Nucleus accumbens (tissue), 56 donors: ENCODE data around the gene SLC35E3.

Source experiments
- DNase-seq, 56 donors: peaks; one replicate each; lab custom pipeline; 2025; lab: John Stamatoyannopoulos, UW

Gene SLC35E3

GRCh38 chr12:68768431-68768939 is 22.5 kb downstream of the SLC35E3 start:
- DNase-seq = no peak

DNA sequence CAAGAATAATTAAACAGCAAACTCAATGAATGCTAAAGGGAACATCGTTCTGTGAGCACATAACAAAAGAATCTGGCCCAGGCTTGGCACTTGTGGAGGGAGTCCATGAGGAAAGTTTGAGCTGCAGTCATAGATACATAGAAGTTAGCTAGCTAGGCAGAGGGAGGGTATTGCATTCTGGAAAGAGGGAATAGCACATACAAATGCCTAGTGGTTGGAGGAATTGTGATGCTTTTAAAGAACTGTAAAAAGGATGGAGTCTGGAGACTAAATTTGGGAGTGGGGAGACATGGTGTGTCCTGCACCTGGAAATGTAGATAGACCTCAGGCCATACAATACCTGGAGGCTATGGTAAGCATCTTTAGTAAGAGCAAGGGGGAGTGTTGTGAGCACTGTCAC is 24.0 kb downstream of the SLC35E3 start:
- DNase-seq = no peak

DNA sequence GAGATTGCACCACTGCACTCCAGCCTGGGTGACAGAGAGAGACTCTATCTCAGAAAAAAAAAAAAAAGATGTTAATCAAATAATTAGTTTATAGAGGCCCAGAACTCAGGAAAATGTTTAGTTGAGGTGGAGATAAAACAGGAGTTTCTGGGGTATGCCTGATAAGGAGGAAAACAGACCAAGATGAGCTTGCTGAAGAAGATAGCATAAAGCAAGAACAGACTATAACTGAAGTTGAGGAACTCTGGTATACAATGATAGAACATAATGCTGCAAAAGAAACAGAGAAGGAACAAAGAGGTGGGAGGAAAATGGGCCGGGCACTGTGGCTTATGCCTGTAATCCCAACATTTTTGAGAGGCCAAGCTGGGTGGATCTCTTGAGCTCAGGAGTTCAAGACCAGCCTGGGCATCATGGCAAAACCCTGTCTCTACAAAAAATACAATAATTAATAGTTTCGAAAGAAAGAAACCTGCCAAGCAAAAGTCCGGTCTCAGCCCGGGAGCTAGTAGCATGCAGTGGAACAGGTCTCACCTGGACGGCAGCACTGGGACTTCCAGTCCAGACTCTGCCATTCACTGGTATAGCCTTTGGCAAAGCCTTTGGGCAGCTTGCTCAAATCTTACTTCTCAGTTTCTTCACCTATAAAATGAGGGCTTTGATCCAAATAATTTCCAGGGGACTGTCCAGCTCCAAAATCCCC is 25.4 kb downstream of the SLC35E3 start:
- DNase-seq = no peak

- DNase-seq = no peak
Measured at GRCh38 chr12:68772714-68773113, 26.7 kb downstream of the SLC35E3 start.

- DNase-seq = no peak
Measured at GRCh38 chr12:68773582-68773981, 27.6 kb downstream of the SLC35E3 start.

- DNase-seq = no peak
Measured at GRCh38 chr12:68775121-68775630, 29.2 kb downstream of the SLC35E3 start.

DNA sequence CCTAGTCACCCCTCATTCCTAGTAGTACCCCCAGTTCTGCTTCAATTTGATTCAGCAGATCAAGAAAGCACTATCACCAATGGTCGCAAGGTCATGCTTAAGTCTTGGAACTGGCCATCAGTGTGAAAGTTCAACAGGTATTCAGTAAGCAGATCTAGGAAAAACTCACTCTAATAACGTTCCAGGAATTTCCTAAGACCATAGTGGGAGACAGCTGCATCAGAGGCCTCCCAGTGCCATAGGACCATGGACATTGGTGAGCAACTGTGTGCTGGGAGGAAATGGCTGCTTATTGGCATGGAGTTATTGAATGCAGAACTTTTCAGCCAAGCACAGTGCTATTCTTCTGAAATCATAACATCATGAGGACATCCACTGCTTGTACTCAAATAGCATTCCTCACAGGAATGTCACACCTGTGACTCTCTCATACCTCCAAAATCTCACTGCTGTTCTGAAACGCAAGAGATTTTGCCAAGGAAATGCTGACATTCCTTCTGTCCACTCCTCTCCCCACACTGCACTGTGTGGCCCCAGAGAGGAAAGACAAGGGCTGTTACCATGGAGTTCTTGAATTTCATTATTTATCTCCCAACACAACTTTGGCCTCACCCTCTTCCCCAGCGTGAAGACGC is 31.1 kb downstream of the SLC35E3 start:
- no peak for DNase-seq

GRCh38 chr12:68779280-68779679 is 33.3 kb downstream of the SLC35E3 start:
- no peak for DNase-seq

- DNase-seq = peak in 1 of 56 donors; percentile 6
Measured at GRCh38 chr12:68780731-68781130, 34.8 kb downstream of the SLC35E3 start.

DNA sequence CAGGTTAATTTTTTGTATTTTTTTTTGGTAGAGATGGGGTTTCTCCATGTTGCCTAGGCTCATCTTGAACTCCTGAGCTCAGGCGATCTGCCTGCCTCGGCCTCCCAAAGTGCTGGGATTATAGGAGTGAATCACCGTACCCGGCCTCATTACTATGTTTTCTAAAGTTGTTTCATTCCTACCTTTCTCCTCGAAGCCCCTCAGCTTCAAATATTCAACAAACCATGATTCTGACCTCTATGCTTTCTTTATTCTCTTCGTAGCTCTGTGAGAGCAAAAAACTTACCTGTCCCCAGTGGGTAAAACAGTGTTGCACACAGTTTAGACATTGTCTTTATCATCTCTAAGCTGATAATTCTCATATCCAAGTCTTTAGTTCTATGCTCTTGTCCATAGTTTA is 35.8 kb downstream of the SLC35E3 start:
- DNase-seq = no peak

DNA sequence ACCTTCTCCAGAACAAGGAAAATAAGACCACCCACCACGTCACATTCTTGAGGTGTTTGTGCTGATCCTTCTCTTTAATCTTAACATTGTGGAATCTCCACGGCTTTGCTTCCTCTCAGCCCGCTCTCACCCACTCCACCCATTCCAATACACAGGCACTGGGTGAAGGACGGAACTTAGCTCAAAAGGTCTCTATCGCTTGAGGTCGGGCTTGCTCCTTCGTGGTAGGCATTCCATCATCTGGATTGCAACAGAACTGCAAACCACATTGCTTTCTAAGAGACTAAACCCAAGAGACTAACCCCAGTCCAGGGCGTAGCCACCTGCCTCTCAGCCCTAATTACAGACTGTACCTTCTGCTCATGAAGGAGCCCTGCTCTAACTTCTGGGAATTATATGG is 38.0 kb downstream of the SLC35E3 start:
- DNase-seq = no peak

DNA sequence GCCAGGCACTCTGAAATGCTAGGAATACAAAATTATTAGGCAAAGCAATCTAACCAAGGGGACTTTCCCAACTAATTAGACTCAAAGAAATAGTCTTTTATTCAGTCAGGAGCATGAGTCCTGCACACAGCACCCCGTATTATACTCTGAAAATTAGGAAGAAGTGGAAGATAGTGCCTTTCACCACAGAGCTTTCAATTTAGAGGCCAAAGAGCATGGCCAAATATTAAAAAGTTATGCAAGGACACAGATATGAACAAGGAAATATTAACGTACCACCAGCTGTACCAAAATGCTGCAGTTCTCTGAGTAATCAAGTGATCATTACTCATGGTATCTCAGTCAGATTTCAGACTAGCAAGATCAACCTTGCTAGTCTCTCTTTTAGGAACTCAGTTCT is 39.4 kb downstream of the SLC35E3 start:
- no peak for DNase-seq

DNA sequence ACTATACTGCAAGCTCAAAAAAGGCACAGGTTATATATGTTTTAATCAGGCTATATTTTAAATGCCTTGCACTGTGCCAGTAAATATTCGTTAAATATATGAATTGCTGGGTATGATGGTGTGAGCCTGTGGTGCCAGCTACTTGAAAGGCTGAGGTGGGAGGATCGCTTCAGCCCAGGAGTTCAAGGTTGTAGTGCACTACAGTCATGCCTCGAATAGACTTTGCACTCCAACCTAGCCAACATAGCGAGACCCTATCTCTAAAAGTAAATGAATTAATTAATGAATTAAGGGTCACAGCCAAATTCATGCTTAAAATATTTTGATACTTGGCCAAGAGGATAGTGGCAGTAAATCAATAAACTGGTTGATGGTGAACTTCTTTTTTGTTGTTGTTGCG is 39.8 kb downstream of the SLC35E3 start:
- no peak for DNase-seq

GRCh38 chr12:68786929-68787328 is 41.0 kb downstream of the SLC35E3 start:
- no peak for DNase-seq

GRCh38 chr12:68788554-68789143 is 42.7 kb downstream of the SLC35E3 start:
- DNase-seq = no peak

DNA sequence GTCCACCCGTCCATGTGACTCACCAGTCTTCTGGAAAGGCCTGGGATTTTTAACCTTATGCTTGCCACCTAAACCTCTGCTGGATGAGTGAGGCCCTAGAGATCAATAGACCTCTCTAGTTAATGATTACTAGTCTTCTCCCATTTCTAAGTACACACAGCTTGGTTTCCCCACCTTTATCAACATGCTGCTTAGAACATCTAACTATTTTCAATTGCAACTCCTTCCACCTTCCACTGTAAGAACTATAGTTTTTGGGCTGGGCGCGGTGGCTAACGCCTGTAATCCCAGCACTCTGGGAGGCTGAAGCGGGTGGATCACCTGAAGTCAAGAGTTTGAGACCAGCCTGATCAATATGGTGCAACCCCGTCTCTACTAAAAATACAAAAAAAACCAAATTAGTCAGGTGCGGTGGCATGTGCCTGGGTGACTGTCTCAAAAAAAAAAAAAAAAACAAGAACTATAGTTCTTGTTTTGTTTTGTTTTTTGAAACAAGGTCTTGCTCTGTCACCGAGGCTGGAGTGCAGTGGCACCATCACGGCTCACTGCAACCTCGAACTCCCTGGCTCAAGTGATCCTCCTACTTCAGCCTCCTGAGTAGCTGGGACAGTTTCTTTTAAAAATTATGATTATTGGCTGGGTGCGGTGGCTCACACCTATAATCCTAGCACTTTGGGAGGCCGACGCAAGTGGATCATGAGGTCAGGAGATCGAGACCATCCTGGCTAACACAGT is 43.3 kb downstream of the SLC35E3 start:
- DNase-seq = no peak

GRCh38 chr12:68790081-68790951 is 44.3 kb downstream of the SLC35E3 start:
- DNase-seq = no peak

- no peak for DNase-seq
Measured at GRCh38 chr12:68790952-68791234, 44.9 kb downstream of the SLC35E3 start.

DNA sequence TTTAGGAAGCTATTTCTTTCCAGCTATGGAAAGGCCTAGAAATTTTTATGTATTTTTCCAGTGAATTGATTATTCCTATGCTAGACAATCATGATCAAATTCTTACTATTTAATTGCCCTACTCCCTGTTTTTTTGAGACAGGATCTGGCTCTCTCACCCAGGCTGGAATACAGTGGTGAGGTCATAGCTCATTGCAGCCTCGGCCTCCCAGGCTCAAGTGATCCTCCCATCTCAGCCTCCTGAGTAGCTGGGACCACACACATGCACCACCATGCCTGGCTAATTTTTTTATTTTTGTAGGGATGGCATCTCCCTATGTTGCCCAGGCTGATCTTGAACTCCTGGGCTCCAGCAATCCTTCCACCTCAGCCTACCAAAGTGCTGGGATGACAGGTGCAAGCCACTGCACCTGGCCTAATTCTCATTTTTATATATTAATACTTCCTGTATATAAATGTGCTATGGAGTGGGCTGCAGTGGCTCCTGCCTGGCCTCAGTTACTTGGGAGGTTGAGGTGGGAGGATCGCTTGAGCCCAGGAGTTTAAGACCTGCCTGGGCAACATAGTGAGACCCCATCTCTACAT is 46.0 kb downstream of the SLC35E3 start:
- no peak for DNase-seq

DNA sequence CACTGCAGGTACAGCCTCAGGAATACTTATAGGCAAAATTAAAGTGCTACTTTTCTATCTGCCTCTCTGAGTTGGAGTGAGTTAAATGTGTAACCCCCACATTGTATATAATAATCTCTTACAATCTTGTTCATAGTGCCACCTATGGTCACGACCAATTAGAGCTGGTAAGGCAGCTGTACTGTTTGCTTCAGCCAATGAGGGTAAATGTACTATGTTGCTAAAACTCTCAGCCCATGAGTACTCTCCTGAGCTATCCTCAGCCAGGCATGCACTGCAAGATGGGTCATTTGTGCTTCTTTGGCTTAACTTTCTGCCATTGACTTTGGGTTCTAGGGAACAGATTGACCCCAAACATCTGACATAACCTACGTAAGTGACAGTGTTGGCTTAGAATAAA is 47.0 kb downstream of the SLC35E3 start:
- DNase-seq = no peak
